GM23248 (cell line): ENCODE data around the gene PCCB. TPM values are rescaled to one million over a fixed set of nuclear protein-coding genes. Genes with fewer than 3 reads are reported as not detected.
A peak's percentile ranks its signal among the peaks of the same experiment; 100 is the strongest.

Experiments used
- DNase-seq: peaks from one replicate; pipeline ENCODE4 v3.0.0-alpha.2; 2015
- H2AFZ ChIP-seq: fragments of 200-600 bp; sonication (generic); 2 replicates; pipeline ENCODE4 v1.6.1; 2016; ENCODE audit warnings: antibody characterized with exemption
- H3F3A ChIP-seq: fragments of 200-600 bp; sonication (generic); 2 replicates; pipeline ENCODE4 v1.6.1; 2016; ENCODE audit warnings: mild to moderate bottlenecking, antibody characterized with exemption, mixed run types; ENCODE audit not compliant: insufficient read depth
- H3K27ac ChIP-seq: fragments of 200-600 bp; sonication (generic); 2 replicates; pipeline ENCODE4 v1.5.1; 2016; ENCODE audit warnings: mild to moderate bottlenecking
- H3K27me3 ChIP-seq: fragments of 200-600 bp; sonication (generic); replicated peaks from 2 replicates; pipeline ENCODE4 v1.6.1; 2016; ENCODE audit warnings: mild to moderate bottlenecking; ENCODE audit not compliant: insufficient read depth
- H3K36me3 ChIP-seq: fragments of 200-600 bp; sonication (generic); 2 replicates; pipeline ENCODE4 v1.6.1; 2016; ENCODE audit warnings: low read depth, mild to moderate bottlenecking
- H3K4me1 ChIP-seq: fragments of 200-600 bp; sonication (generic); 2 replicates; pipeline ENCODE4 v1.6.1; 2016; ENCODE audit warnings: mild to moderate bottlenecking; ENCODE audit not compliant: insufficient read depth
- H3K4me2 ChIP-seq: fragments of 200-600 bp; sonication (generic); one replicate; pipeline ENCODE4 v1.6.1; 2016; ENCODE audit warnings: mild to moderate bottlenecking; ENCODE audit not compliant: unreplicated experiment
- H3K4me3 ChIP-seq: fragments of 200-600 bp; sonication (generic); 2 replicates; pipeline ENCODE4 v1.5.1; 2016; ENCODE audit warnings: mild to moderate bottlenecking
- H3K79me2 ChIP-seq: fragments of 200-600 bp; sonication (generic); 2 replicates; pipeline ENCODE4 v1.6.1; 2016; ENCODE audit warnings: mild to moderate bottlenecking; ENCODE audit not compliant: insufficient read depth
- H3K9ac ChIP-seq: fragments of 200-600 bp; sonication (generic); 2 replicates; pipeline ENCODE4 v1.6.1; 2016; ENCODE audit warnings: mild to moderate bottlenecking
- H3K9me2 ChIP-seq: fragments of 200-600 bp; sonication (generic); 2 replicates; pipeline ENCODE4 v1.6.1; 2016; ENCODE audit warnings: mixed run types, mild to moderate bottlenecking, moderate library complexity; ENCODE audit not compliant: insufficient read depth
- H3K9me3 ChIP-seq: fragments of 200-600 bp; sonication (generic); one replicate; pipeline ENCODE4 v1.6.1; 2017; ENCODE audit warnings: low read depth
- H4K20me1 ChIP-seq: fragments of 200-600 bp; sonication (generic); 2 replicates; pipeline ENCODE4 v1.6.0; 2016; ENCODE audit not compliant: insufficient read depth
- EZH2 ChIP-seq: fragments of 200-600 bp; sonication (generic); IDR thresholded peaks from 2 replicates; pipeline ENCODE4 v1.6.1; 2018; ENCODE audit warnings: antibody characterized with exemption, mild to moderate bottlenecking; ENCODE audit not compliant: insufficient read depth, poor library complexity, severe bottlenecking
- EZH2phosphoT487 ChIP-seq: fragments of 200-600 bp; sonication (generic); IDR thresholded peaks from 2 replicates; pipeline ENCODE4 v1.6.1; 2018; ENCODE audit warnings: antibody characterized with exemption, moderate library complexity, mild to moderate bottlenecking, low read depth; ENCODE audit not compliant: insufficient read depth
- WGBS, 2 experiments: methylation state at CpG; one replicate each; pipeline ENCODE4 v1.1.6; 2015 to 2017; ENCODE audit warnings: low lambda C conversion rate in 2 of 2, low coverage in 1 of 2; ENCODE audit errors: missing lambda C conversion rate in 2 of 2; 5-methylcytosine and 5-hydroxymethylcytosine counted together
- in situ Hi-C: fragments of 300-500 bp; cut with MboI; formaldehyde crosslinking; loops from 2 replicates; pipeline ENCODE4 v1.15.0; 2020
- polyA plus RNA-seq: library from polyadenylated mRNA; unstranded; fragments of >200 nt; fragmentation: Nextera tagmentation; extraction: Ambion mirVana; gene quantifications from 2 replicates; pipeline ENCODE4 v1.2.1, GENCODE V29; 2016
- total RNA-seq: library from RNA; depleted of rRNA; stranded (reverse); fragments of >200 nt; shearing (Covaris generic); gene quantifications from 2 replicates; pipeline ENCODE4 v1.2.3, GENCODE V29; 2014

The PCCB gene
- total and polyA plus RNA-seq, 2 experiments from 2014 or later: 35.8 to 38.9 TPM

DNA sequence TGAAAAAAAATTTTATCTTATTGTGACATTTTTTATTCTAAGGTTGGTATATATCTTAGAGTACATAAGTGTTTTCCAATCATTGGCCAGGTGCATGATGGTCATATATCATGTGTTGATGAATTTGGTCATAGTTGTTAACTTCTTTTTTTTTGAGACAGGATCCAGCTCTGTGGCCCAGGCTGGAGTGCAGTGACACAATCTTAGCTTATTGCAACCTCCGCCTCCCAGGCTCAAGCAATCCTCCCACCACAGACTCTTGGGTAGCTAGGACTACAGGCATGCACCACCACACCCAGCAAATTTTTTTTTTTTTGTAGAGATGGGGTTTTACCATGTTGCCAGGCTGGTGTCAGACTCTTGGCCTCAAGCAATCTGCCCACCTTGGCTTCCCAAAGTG is 44.0 kb downstream of the PCCB start:
- no peak for DNase-seq
- Histone ChIP-seq H3K27ac (no peak overlapping the region), H3F3A (no peaks in the 10 kb centered on the region), H4K20me1 (no peaks in the 10 kb centered on the region), H3K4me1 (no peaks in the 10 kb centered on the region), H3K36me3 (no peaks in the 10 kb centered on the region), H2AFZ (no peak overlapping the region), H3K9me3 (no peaks in the 10 kb centered on the region), H3K9me2 (no peaks in the 10 kb centered on the region), H3K79me2 (no peaks in the 10 kb centered on the region), H3K9ac (no peak overlapping the region), H3K27me3 (no peaks in the 10 kb centered on the region), H3K4me2 (no peak overlapping the region), H3K4me3 (no peak overlapping the region)
- 91 to 100% methylated on average over 1 of the region's 1 CpG for WGBS, 2 experiments
- in situ Hi-C loops: no loop called here
- TF ChIP-seq EZH2phosphoT487 (no peak), EZH2 (no peak)

DNA sequence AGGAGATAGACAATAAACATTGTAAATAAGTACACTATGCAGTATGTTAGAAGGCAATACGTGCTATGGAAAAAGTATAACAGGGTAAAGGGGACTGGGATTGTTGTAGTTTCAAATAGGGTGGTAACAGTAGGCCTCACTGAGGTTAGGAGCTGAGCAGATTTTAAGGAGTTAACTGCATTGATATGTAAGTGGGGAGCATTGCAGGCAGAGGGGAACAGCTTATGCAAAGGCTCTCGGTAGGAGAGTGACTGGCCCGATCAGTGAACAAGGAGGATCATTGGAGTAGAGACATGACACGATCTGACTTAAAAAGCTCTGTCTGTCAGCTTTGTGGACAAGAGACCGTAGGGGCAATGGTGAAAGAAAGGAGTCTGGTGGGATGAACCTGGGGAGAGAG is 46.8 kb downstream of the PCCB start:
- Histone ChIP-seq H3K9me3 (no peaks in the 10 kb centered on the region), H3K4me3 (no peak overlapping the region), H4K20me1 (no peaks in the 10 kb centered on the region), H3K9me2 (no peaks in the 10 kb centered on the region), H3K79me2 (no peaks in the 10 kb centered on the region), H3F3A (peaks cover 5% of the 10 kb centered on the region; the same call in 1 of the 2 replicates), H2AFZ (no peak overlapping the region), H3K4me1 (no peaks in the 10 kb centered on the region), H3K36me3 (no peaks in the 10 kb centered on the region), H3K9ac (no peak overlapping the region), H3K27ac (no peak overlapping the region), H3K4me2 (no peak overlapping the region), H3K27me3 (no peaks in the 10 kb centered on the region)
- TF ChIP-seq EZH2 (no peak), EZH2phosphoT487 (no peak)
- no peak for DNase-seq
- in situ Hi-C loops: no loop called here
- WGBS, 2 experiments: 83 to 87% methylated on average over 5 of the region's 5 CpGs

DNA sequence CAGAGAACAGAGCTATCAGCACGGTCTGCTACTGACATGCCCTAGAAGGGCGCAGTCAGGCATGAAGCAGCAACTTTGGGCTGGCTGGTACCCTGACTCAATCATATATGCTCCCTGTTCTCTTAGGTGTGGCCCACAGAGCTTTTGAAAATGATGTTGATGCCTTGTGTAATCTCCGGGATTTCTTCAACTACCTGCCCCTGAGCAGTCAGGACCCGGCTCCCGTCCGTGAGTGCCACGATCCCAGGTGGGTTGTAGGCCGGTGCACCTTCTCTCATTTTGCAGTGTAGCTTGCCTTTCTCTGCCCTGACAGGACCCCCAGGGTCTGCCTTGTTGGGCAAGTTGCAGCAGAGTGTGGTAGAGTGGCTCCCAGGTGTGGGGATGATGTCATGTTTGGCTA is 47.7 kb downstream of the PCCB start:
- H3K9me2 ChIP-seq: no peaks in the 10 kb centered on the region
- H3K9ac ChIP-seq: no peak overlapping the region
- H3K9me3 ChIP-seq: no peaks in the 10 kb centered on the region
- no peak for DNase-seq
- no peak overlapping the region for H3K4me2 ChIP-seq
- H3K27ac ChIP-seq: no peak overlapping the region
- no peaks in the 10 kb centered on the region for H3K27me3 ChIP-seq
- no peaks in the 10 kb centered on the region for H3K36me3 ChIP-seq
- peaks cover 5% of the 10 kb centered on the region; the same call in 1 of the 2 replicates for H3F3A ChIP-seq
- H3K4me3 ChIP-seq: no peak overlapping the region
- no peaks in the 10 kb centered on the region for H3K4me1 ChIP-seq
- H2AFZ ChIP-seq: no peak overlapping the region
- H3K79me2 ChIP-seq: no peaks in the 10 kb centered on the region
- H4K20me1 ChIP-seq: no peaks in the 10 kb centered on the region
- TF ChIP-seq EZH2phosphoT487 (no peak), EZH2 (no peak)
- in situ Hi-C loops: no loop called here
- 93 to 97% methylated on average over 8 of the region's 8 CpGs for WGBS, 2 experiments

DNA sequence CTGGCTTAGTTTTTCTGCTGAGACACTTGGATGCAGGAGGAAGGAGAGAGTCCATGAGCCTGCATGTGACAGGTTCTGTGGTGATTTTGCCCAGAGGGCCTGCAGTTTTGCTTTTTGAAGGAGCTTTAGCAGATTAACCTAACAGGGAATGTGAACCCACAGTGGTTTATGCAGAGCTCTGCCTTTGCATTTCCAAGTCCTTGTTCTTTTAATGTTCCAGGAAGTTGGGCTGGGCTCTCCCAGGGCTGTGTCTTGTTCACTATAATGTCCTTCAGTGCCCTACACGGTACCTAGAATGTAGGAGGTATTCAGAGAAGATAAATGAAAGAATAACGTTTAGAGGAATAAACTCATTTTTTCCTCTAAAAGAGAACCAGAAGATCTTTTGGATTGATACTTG is 50.3 kb downstream of the PCCB start:
- Histone ChIP-seq H3K36me3 (no peaks in the 10 kb centered on the region), H3K9ac (no peak overlapping the region), H4K20me1 (no peaks in the 10 kb centered on the region), H3K27ac (no peak overlapping the region), H3K4me3 (no peak overlapping the region), H3F3A (peaks cover 5% of the 10 kb centered on the region; the same call in 1 of the 2 replicates), H3K79me2 (no peaks in the 10 kb centered on the region), H3K4me1 (no peaks in the 10 kb centered on the region), H3K4me2 (no peak overlapping the region), H2AFZ (no peak overlapping the region), H3K27me3 (no peaks in the 10 kb centered on the region), H3K9me2 (no peaks in the 10 kb centered on the region), H3K9me3 (no peaks in the 10 kb centered on the region)
- in situ Hi-C loops: no loop called here
- DNase-seq: no peak
- 75 to 77% methylated on average over 2 of the region's 2 CpGs for WGBS, 2 experiments
- TF ChIP-seq EZH2 (no peak), EZH2phosphoT487 (no peak)

DNA sequence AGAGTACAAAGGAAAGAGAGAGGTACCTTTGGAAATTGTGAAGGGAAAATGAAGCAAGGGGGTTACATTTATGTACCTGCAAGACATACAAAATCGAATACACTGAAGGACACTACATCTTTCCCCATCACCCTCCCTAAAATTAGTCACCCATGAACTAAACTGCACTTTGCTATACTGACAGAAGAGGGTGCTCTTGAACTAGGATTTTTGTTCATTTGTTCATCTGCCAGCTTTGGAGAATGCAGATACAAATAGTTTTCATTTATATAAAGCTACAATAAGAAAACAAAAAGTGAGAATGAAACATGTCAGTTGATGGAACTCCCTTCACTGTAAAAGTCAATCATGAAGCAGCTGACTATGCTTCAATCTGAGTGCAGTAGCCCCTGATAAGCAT is 55.7 kb downstream of the PCCB start:
- TF ChIP-seq EZH2phosphoT487 (no peak), EZH2 (no peak)
- H3K79me2 ChIP-seq: no peaks in the 10 kb centered on the region
- H2AFZ ChIP-seq: no peak overlapping the region
- no peak overlapping the region for H3K27ac ChIP-seq
- H3K9me2 ChIP-seq: no peaks in the 10 kb centered on the region
- H3K4me2 ChIP-seq: no peak overlapping the region
- no peaks in the 10 kb centered on the region for H3F3A ChIP-seq
- no peaks in the 10 kb centered on the region for H3K27me3 ChIP-seq
- no peak overlapping the region for H3K9ac ChIP-seq
- no peaks in the 10 kb centered on the region for H3K36me3 ChIP-seq
- H4K20me1 ChIP-seq: no peaks in the 10 kb centered on the region
- in situ Hi-C loops: no loop called here
- 11 to 27% methylated on average over 1 of the region's 1 CpG for WGBS, 2 experiments
- no peaks in the 10 kb centered on the region for H3K9me3 ChIP-seq
- H3K4me3 ChIP-seq: no peak overlapping the region
- peak; percentile 61 for DNase-seq
- peaks cover 3% of the 10 kb centered on the region; the same call in 1 of the 2 replicates for H3K4me1 ChIP-seq
